Measurements from ENCODE around the gene C1orf35.

DNA sequence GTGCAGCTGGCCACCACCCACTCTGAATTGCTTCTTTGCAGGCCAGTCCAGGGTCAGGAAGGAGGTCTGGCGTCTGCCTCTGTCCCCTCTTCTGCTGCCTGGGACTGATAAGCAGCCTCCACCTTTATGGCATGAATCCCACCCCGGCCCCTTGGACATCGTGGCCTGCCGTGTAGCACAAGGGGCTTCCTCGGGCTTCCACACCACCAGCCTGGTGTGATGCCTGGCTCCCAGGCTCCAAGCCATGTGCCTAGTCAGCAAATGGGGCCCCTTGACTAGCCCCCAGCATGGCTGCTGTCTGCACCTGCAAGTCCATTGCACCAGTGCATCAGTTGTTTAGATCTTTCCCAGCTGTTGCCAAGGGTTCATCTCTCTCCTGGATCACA lies 30.5 kb downstream of the C1orf35 start:
- TF ChIP-seq, protein P1, sequence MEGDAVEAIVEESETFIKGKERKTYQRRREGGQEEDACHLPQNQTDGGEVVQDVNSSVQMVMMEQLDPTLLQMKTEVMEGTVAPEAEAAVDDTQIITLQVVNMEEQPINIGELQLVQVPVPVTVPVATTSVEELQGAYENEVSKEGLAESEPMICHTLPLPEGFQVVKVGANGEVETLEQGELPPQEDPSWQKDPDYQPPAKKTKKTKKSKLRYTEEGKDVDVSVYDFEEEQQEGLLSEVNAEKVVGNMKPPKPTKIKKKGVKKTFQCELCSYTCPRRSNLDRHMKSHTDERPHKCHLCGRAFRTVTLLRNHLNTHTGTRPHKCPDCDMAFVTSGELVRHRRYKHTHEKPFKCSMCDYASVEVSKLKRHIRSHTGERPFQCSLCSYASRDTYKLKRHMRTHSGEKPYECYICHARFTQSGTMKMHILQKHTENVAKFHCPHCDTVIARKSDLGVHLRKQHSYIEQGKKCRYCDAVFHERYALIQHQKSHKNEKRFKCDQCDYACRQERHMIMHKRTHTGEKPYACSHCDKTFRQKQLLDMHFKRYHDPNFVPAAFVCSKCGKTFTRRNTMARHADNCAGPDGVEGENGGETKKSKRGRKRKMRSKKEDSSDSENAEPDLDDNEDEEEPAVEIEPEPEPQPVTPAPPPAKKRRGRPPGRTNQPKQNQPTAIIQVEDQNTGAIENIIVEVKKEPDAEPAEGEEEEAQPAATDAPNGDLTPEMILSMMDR (IDR thresholded peaks at IDR 0.05), result no peak
- no peak for TF ChIP-seq EZH2phosphoT487 (IDR thresholded peaks at IDR 0.05)

Data from neural progenitor cell (in vitro differentiated cells).